ENCODE measurements around the gene GPRC5B.

Gene GPRC5B

DNA sequence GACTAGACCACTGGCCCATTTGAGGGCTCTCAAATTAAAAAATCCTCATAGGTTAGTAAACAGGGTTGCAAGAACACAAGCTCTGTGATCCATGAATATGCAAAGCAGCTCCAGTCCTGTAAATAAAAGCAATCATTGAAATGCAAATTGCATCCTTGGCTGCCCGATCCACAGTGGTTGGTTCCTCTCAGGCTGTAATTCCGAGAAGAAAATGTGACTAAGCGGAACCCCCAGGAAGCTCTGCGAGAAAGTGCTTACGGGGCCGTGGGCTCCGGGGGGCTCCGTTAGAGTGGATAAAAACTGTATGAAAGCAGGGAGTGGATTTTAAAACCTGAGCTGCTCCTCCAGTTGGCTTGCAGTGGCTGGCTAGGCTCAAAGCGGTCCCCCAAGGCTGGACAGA is 2.5 kb downstream of the GPRC5B start:
- peak overlapping the region; percentile 88 for H3K27ac ChIP-seq (ENCODE audit: low read depth, low read length)
- peak overlapping the region; percentile 84 for H3K4me3 ChIP-seq (ENCODE audit: low read depth, low read length)
- H3K4me1 ChIP-seq (ENCODE audit: control insufficient read depth, insufficient read depth, low read length): peaks cover 52% of the 10 kb centered on the region
- H3K27me3 ChIP-seq (ENCODE audit: control insufficient read depth, insufficient read depth, low read length): peaks cover 10% of the 10 kb centered on the region
- no peaks in the 10 kb centered on the region for H3K9me3 ChIP-seq (ENCODE audit: control insufficient read depth, insufficient read depth, low read depth, low read length)
- H3K36me3 ChIP-seq (ENCODE audit: control insufficient read depth, insufficient read depth, low read length): peaks cover 9% of the 10 kb centered on the region
- H3K9ac ChIP-seq (ENCODE audit: low read length): peak overlapping the region; percentile 78

DNA sequence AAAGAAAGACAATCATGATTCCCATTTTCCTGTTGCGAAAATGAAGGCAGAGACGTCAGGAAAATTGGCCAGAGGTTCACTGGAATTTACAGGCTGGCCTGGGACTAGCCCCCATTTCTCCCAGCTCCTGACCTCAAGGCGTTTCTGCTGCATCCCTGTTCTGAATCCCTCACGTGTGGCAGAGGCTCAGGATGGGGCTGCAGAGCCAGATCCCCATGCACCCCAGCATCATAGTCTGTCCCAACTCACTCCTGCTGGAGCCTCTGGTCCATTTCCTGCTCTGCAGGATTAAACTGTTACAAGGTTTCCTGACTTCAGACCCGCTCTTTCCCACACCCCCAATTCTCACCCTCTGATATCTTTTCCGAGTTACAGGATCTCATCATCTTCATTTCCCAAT is 2.9 kb downstream of the GPRC5B start:
- Histone ChIP-seq H3K4me1 (ENCODE audit: control insufficient read depth, insufficient read depth, low read length) (peaks cover 55% of the 10 kb centered on the region), H3K9ac (ENCODE audit: low read length) (peak overlapping the region; percentile 78), H3K36me3 (ENCODE audit: control insufficient read depth, insufficient read depth, low read length) (peaks cover 9% of the 10 kb centered on the region), H3K27ac (ENCODE audit: low read depth, low read length) (peak overlapping the region; percentile 88), H3K9me3 (ENCODE audit: control insufficient read depth, insufficient read depth, low read depth, low read length) (no peaks in the 10 kb centered on the region), H3K4me3 (ENCODE audit: low read depth, low read length) (peak overlapping the region; percentile 84), H3K27me3 (ENCODE audit: control insufficient read depth, insufficient read depth, low read length) (peaks cover 10% of the 10 kb centered on the region)

DNA sequence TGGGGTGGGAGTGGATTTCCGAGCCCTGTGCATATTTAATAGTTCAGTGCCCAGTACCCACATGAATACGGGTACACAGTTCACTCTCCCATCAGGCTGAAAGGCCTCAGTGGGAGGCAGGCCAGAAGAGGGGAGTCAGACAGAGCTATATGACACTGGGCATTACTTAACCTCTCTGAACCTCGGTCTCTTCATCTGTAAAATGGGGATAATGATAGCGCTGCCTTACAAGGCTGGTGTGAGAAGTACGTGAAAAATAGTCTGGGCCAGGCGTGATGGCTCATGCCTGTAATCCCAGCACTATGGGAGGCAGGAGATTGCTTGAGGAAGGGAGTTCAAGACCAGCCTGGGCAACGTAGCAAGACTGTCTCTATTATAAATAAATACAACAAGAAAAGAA is 3.6 kb downstream of the GPRC5B start:
- peaks cover 12% of the 10 kb centered on the region for H3K36me3 ChIP-seq (ENCODE audit: control insufficient read depth, insufficient read depth, low read length)
- H3K4me3 ChIP-seq (ENCODE audit: low read depth, low read length): no peak overlapping the region
- H3K27me3 ChIP-seq (ENCODE audit: control insufficient read depth, insufficient read depth, low read length): peaks cover 10% of the 10 kb centered on the region
- H3K9me3 ChIP-seq (ENCODE audit: control insufficient read depth, insufficient read depth, low read depth, low read length): no peaks in the 10 kb centered on the region
- H3K27ac ChIP-seq (ENCODE audit: low read depth, low read length): no peak overlapping the region
- no peak overlapping the region for H3K9ac ChIP-seq (ENCODE audit: low read length)
- peaks cover 62% of the 10 kb centered on the region for H3K4me1 ChIP-seq (ENCODE audit: control insufficient read depth, insufficient read depth, low read length)

- no peaks in the 10 kb centered on the region for H3K27me3 ChIP-seq (ENCODE audit: control insufficient read depth, insufficient read depth, low read length)
- no peaks in the 10 kb centered on the region for H3K9me3 ChIP-seq (ENCODE audit: control insufficient read depth, insufficient read depth, low read depth, low read length)
- no peak overlapping the region for H3K27ac ChIP-seq (ENCODE audit: low read depth, low read length)
- peaks cover 19% of the 10 kb centered on the region for H3K36me3 ChIP-seq (ENCODE audit: control insufficient read depth, insufficient read depth, low read length)
- peak overlapping the region; percentile 35 for H3K9ac ChIP-seq (ENCODE audit: low read length)
- peaks cover 63% of the 10 kb centered on the region for H3K4me1 ChIP-seq (ENCODE audit: control insufficient read depth, insufficient read depth, low read length)
- no peak overlapping the region for H3K4me3 ChIP-seq (ENCODE audit: low read depth, low read length)
Measured at GRCh38 chr16:19879241-19879792, 5.3 kb downstream of the GPRC5B start.

GRCh38 chr16:19878757-19879156 is 5.9 kb downstream of the GPRC5B start:
- Histone ChIP-seq H3K36me3 (ENCODE audit: control insufficient read depth, insufficient read depth, low read length) (peaks cover 22% of the 10 kb centered on the region), H3K9ac (ENCODE audit: low read length) (no peak overlapping the region), H3K4me1 (ENCODE audit: control insufficient read depth, insufficient read depth, low read length) (peaks cover 65% of the 10 kb centered on the region), H3K4me3 (ENCODE audit: low read depth, low read length) (no peak overlapping the region), H3K9me3 (ENCODE audit: control insufficient read depth, insufficient read depth, low read depth, low read length) (no peaks in the 10 kb centered on the region), H3K27ac (ENCODE audit: low read depth, low read length) (no peak overlapping the region), H3K27me3 (ENCODE audit: control insufficient read depth, insufficient read depth, low read length) (no peaks in the 10 kb centered on the region)

DNA sequence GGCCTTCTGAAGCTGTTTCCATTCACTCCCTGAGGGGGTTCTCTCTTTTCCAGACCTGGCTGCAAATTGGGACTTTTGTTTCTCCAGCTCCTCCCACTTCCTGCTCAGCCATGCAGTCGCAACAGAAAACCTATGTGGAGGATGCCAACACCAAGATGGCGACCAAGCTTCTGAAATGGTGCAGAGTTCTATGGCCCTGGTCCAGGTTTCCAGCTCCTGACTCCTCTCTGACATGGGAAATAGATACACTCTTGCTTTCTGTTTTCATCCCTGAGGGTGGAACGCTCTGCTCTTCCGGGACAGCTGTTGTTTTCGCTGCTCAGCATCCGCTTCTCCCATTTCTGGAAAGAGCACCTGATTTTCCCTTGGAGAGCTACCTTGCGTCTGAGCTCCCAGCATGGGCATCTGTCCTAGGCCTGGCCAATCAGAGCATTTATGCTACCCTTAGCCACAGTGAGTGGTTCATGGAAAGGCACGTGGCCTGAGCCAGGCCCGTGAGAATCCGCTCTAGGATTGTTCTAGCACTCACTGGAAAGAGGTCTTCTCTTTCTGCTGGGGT is 8.1 kb downstream of the GPRC5B start:
- Histone ChIP-seq H3K9me3 (ENCODE audit: control insufficient read depth, insufficient read depth, low read depth, low read length) (no peaks in the 10 kb centered on the region), H3K4me1 (ENCODE audit: control insufficient read depth, insufficient read depth, low read length) (peaks cover 54% of the 10 kb centered on the region), H3K4me3 (ENCODE audit: low read depth, low read length) (no peak overlapping the region; the same call in 1 of the 2 replicates), H3K27ac (ENCODE audit: low read depth, low read length) (no peak overlapping the region), H3K36me3 (ENCODE audit: control insufficient read depth, insufficient read depth, low read length) (peaks cover 40% of the 10 kb centered on the region), H3K9ac (ENCODE audit: low read length) (no peak overlapping the region), H3K27me3 (ENCODE audit: control insufficient read depth, insufficient read depth, low read length) (no peaks in the 10 kb centered on the region)

GRCh38 chr16:19875900-19876299 is 8.7 kb downstream of the GPRC5B start:
- Histone ChIP-seq H3K4me1 (ENCODE audit: control insufficient read depth, insufficient read depth, low read length) (peaks cover 47% of the 10 kb centered on the region), H3K9ac (ENCODE audit: low read length) (no peak overlapping the region), H3K4me3 (ENCODE audit: low read depth, low read length) (no peak overlapping the region; the same call in 1 of the 2 replicates), H3K36me3 (ENCODE audit: control insufficient read depth, insufficient read depth, low read length) (peaks cover 44% of the 10 kb centered on the region), H3K27me3 (ENCODE audit: control insufficient read depth, insufficient read depth, low read length) (no peaks in the 10 kb centered on the region), H3K9me3 (ENCODE audit: control insufficient read depth, insufficient read depth, low read depth, low read length) (no peaks in the 10 kb centered on the region), H3K27ac (ENCODE audit: low read depth, low read length) (no peak overlapping the region)

- Histone ChIP-seq H3K36me3 (ENCODE audit: control insufficient read depth, insufficient read depth, low read length) (peaks cover 47% of the 10 kb centered on the region), H3K4me3 (ENCODE audit: low read depth, low read length) (no peak overlapping the region), H3K9me3 (ENCODE audit: control insufficient read depth, insufficient read depth, low read depth, low read length) (no peaks in the 10 kb centered on the region), H3K9ac (ENCODE audit: low read length) (no peak overlapping the region), H3K4me1 (ENCODE audit: control insufficient read depth, insufficient read depth, low read length) (peaks cover 41% of the 10 kb centered on the region), H3K27me3 (ENCODE audit: control insufficient read depth, insufficient read depth, low read length) (no peaks in the 10 kb centered on the region), H3K27ac (ENCODE audit: low read depth, low read length) (no peak overlapping the region)
Measured at GRCh38 chr16:19874851-19875546, 9.6 kb downstream of the GPRC5B start.

GRCh38 chr16:19874026-19874425 is 10.6 kb downstream of the GPRC5B start:
- H3K4me1 ChIP-seq (ENCODE audit: control insufficient read depth, insufficient read depth, low read length): peaks cover 33% of the 10 kb centered on the region
- H3K27ac ChIP-seq (ENCODE audit: low read depth, low read length): no peak overlapping the region
- H3K9me3 ChIP-seq (ENCODE audit: control insufficient read depth, insufficient read depth, low read depth, low read length): no peaks in the 10 kb centered on the region
- no peak overlapping the region for H3K9ac ChIP-seq (ENCODE audit: low read length)
- H3K4me3 ChIP-seq (ENCODE audit: low read depth, low read length): no peak overlapping the region
- H3K36me3 ChIP-seq (ENCODE audit: control insufficient read depth, insufficient read depth, low read length): peaks cover 55% of the 10 kb centered on the region
- H3K27me3 ChIP-seq (ENCODE audit: control insufficient read depth, insufficient read depth, low read length): no peaks in the 10 kb centered on the region

DNA sequence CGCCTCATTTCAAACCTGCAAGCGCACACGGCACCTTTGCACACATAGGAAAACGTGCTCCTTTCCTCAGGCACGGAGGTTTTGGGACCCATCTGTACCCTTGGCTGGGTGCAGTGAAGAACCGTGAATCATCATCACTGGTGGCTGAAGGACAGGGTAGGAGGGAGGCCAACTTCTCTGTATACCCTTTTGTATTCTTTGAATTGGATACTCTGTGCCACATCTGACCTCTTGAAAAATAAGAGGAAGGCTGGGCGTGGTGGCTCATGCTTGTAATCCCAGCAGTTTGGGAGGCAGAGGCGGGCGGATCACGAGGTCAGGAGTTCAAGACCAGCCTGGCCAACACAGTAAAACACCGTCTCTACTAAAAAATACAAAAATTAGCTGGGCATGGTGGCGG is 11.7 kb downstream of the GPRC5B start:
- peaks cover 64% of the 10 kb centered on the region for H3K36me3 ChIP-seq (ENCODE audit: control insufficient read depth, insufficient read depth, low read length)

GRCh38 chr16:19872179-19872863 is 12.3 kb downstream of the GPRC5B start:
- Histone ChIP-seq H3K36me3 (ENCODE audit: control insufficient read depth, insufficient read depth, low read length) (peaks cover 70% of the 10 kb centered on the region), H3K4me3 (ENCODE audit: low read depth, low read length) (no peak overlapping the region), H3K4me1 (ENCODE audit: control insufficient read depth, insufficient read depth, low read length) (peaks cover 26% of the 10 kb centered on the region), H3K9me3 (ENCODE audit: control insufficient read depth, insufficient read depth, low read depth, low read length) (no peaks in the 10 kb centered on the region), H3K9ac (ENCODE audit: low read length) (no peak overlapping the region), H3K27ac (ENCODE audit: low read depth, low read length) (no peak overlapping the region), H3K27me3 (ENCODE audit: control insufficient read depth, insufficient read depth, low read length) (no peaks in the 10 kb centered on the region)

More for the DNA sequence above, 11.7 kb downstream of the GPRC5B start:
- H3K27ac ChIP-seq (ENCODE audit: low read depth, low read length): no peak overlapping the region
- no peaks in the 10 kb centered on the region for H3K27me3 ChIP-seq (ENCODE audit: control insufficient read depth, insufficient read depth, low read length)
- no peak overlapping the region for H3K9ac ChIP-seq (ENCODE audit: low read length)
- H3K4me1 ChIP-seq (ENCODE audit: control insufficient read depth, insufficient read depth, low read length): peaks cover 27% of the 10 kb centered on the region
- H3K9me3 ChIP-seq (ENCODE audit: control insufficient read depth, insufficient read depth, low read depth, low read length): no peaks in the 10 kb centered on the region
- H3K4me3 ChIP-seq (ENCODE audit: low read depth, low read length): no peak overlapping the region

Data from HUES6 (cell line).